Activated CD4-positive, alpha-beta T cell treated with anti-CD3 and anti-CD28 coated beads for 1 hour (primary cell): ENCODE measurements around the gene SOS2.
"Not testable (repeated sequence)": the region's sequence is repeated elsewhere in the genome, so short reads cannot be mapped to it uniquely, and the experiment has no call there.

Experiments used
- DNase-seq: peaks from one replicate; pipeline ENCODE4 v3.0.0-alpha.2; 2020

The SOS2 gene

DNA sequence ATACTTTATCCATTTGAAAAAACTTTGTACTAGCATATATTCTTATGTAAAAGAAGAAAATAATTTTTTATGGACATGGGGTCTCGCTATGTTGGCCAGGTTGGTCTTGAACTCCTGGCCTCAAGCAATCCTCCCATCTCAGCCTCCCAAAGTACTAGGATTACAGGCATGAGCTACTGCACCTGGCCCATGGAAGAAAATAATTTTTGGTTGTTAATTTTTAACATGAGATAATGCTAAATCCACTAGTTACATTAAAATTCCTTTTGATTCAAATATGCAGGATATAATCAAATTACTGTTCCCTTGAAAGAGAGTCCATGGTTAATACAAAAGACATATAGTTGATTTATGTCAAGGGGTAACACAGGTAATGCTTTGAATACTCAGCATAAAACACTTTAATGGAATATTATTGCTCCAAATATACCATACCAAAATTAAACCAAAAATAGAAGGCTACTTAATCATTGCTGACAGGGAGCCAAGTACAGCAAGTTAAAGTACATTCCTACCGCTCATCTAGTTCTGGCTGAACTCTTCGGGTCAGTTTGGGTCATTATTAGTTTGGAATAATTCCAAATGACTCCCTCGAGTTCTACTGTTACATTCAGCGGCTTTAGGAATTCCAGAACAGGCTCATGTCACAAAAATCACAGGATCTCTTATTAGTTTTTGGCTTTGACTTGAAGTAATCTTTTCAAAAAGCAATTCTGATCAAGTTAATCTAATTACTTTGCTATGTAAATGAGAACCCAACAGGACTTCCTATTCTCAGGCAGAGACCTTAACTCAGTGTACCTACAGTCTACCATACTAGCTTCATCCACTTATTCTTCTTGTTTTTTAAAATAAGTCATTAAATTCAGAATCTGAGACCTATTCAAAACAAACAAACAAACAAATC, 6.1 kb downstream of the SOS2 start:
- no peak for DNase-seq

DNA sequence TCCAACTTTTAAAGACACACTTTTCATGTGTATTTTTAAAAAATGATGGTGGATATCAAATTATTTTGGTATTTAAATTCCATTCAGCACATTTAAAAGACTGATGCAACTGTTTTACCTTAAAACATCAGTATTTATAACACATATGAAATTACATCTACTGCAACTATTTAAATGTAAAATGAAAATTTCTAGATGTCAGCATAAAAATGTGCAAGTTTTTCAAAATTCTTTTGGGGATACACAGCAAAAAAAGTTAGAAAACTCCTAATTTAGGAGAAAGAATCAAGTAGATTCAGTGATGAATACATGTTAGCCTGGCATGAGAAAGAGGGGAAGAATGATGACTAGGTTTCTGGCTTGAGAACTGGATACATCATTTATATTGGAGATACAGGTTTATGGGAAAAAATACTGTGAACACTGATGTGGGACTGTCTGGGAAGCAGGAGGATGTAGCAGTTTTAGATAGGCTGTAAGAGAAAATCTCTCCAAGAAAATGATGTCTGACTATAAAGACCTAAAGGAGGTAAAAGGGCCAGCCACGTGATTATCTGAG, 9.2 kb downstream of the SOS2 start:
- DNase-seq, result no peak

DNA sequence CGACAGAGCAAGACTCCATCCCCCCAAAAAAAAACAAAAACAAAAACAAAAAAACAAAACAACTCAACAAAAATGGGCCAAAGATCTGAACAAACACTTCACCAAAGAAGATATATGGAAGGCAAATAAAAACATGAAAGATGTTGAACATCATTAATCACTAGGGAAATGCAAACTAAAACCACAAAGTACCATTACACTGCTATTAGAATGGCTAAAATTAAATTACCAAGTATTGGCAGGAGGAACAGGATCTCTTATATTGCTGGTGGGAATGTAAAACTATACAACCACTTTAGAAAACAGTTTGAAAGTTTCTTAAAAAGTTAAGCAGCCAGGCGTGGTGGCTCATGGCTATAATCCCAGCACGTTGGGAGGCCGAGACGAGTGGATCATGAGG, 12.9 kb downstream of the SOS2 start:
- DNase-seq, result no peak

DNA sequence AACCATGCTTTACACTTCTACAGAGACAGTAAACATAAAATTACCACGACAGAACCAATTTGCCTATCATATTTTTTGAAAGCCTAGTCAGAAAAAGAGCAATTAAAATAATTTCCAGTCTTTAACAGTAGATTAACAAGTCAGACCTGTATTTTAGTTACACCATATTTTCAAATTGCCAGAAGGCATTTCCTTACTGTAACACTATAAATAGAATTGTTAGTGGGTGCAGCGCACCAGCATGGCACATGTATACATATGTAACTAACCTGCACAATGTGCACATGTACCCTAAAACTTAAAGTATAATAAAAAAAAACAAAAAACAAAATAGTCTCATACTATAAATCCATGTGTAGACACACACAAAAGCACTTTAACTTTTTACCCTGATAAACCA, 16.0 kb downstream of the SOS2 start:
- DNase-seq, result no peak

DNA sequence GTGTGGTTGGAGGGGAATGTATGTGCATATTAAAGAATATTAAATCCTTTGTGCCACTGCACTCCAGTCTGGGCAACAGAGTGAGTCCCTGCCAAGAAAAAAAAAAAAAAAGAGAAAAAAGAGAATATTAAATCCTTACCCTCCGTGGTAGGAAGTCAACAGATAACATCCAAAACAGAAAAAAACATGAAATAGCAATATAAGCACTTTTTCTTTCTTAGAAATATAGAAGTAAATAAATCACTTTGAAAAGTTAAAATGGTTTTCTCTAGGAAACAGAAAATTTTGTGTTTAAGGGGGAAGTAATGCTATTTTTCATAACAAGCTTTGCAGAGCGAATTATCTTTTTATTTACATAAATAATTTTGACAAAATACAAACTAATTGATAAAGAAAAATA, 17.6 kb downstream of the SOS2 start:
- no peak for DNase-seq

DNA sequence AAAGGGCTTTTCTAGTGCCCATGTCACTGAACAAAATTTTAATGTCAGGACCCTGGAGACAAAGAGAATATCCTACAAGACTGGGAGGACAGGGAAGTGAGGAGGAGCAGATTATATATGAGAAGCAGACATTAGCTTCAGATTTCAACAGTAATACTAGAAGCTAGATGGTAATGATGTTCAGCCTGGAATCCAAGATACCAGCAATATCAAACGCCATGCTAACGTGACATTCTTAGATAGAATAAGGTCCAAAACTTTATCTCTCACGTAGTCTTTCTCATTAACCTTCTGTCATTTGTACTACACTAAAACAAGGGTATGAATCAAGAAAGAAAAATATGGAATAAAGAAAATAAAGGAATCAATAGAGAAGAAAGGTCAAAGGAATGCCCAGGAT, 18.7 kb downstream of the SOS2 start:
- DNase-seq, result no peak

DNA sequence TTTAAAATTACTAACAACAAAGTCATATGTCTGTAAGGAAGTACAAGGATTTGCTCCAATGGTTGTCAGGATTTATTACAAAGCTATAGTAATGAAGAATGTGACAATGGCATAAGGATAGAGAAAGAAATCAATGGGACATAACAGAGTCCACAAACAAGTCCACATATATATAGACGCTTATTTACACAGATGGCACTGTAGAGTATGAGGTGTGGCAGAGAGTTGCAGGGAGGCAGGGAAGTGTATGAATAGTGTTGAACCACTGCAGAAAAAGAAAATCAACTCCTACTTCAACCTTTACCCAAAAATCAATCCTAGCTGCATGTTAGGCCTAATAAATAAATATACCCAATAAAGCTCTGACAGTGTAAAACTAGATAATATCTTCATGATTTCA, 21.3 kb downstream of the SOS2 start:
- no peak for DNase-seq

DNA sequence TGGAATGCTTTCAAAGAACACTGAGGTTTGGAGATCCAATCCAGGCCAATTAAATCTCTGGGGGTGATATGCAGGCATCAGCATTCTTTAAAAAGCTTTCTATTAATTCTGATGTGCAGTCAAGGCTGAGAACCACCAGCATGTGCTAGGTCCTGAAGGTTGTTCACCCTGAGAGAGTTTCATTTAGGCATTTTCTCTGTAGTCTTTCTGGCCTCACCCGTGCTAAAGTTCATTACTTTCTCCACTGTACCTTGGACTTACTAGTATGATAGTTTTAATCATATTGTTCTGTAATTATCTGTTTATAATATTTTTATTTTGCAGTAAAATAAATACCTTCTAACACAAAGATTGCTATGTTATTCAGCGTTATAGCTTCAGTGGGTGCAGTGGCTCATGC, 32.9 kb downstream of the SOS2 start:
- DNase-seq, result no peak

DNA sequence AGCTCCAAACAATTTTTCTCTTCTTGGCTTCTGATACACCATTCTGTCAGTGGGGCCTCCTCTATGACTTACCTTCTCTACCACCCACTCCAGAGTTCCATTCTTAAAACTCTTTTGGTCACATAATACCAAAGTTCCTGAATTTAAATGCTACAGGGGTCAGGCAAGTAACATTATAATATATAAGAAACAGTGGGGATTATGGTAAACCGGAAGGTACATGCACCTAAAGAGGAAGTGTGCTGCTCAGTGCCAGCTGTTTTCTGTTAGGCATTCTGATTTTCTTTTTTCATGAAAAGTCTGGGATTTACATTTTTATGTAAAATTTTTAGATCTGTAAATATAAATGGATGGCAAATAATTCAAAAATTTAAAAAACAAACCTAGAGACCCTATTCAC, 39.9 kb downstream of the SOS2 start:
- DNase-seq, result no peak

DNA sequence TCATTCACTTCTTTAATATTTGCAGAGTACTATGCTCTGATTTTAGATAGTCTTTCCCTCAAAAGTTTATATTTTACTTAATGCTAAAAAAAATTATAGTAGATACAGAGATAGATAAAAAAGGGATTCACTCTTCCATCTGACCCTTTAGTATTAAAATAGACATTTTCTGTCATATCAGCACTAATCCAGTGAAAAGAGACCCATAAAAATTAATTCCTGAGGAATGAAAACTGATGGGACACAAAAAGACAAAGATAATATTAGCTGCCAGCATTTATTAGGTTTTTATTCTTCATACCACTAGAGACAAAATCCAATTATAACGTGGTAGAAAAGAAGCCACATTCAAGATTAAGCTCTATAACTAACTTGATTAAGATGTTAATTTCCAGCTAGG, 45.3 kb downstream of the SOS2 start:
- no peak for DNase-seq

DNA sequence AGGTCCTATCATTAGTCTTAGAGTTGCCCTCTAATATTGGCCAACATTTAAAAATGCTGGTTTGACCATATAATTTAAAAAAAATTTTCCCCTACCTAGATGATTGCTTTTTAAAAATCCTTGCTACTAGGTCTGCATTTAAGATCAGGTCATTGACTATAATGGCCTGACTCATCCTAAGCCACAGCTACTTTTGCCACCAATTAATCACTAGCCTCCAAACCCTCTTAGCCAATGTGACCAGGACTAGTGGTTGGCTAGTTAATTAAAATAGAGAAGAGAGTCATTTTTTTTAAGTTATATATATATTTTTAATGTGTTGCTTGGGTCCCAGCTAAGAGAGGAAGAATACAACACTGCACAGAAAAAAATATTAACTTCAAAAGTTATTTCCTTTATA, 57.5 kb downstream of the SOS2 start:
- DNase-seq, result no peak

DNA sequence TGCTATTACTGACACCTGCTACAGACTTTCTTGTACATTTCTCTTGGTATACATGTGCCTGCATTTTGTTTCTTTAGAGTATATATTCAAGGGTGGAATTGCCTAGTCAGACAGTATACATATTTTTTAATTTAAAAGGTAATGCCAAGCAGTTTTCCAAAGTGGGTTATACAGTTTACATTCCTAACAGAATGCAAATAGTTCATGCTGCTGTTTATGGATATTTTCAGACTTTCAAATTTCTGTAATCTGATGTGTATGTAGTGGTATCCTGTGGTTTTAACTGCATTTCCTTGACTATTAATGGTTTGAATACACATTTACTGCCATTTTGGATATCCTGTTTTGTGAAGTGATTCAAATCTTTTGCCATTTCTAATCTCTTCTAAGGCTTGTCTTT, 59.5 kb downstream of the SOS2 start:
- DNase-seq, result no peak

DNA sequence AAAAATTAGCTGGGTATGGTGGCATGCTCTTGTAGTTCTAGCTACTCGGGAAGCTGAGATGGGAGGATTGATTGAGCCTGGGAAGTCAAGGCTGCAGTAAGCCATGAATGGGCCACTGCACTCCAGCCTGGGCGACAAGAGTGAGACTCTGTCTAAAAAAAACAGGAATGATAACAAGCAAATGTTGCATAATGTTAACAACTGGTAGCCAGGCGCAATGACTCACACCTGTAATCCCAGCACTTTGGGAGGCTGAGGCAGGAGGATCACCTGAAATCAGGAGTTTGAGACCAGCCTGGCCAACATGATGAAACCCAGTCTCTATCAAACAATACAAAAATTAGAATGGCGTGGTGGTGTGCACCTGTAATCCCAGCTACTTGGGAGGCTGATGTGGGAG, 64.0 kb downstream of the SOS2 start:
- DNase-seq, result not testable (repeated sequence)

DNA sequence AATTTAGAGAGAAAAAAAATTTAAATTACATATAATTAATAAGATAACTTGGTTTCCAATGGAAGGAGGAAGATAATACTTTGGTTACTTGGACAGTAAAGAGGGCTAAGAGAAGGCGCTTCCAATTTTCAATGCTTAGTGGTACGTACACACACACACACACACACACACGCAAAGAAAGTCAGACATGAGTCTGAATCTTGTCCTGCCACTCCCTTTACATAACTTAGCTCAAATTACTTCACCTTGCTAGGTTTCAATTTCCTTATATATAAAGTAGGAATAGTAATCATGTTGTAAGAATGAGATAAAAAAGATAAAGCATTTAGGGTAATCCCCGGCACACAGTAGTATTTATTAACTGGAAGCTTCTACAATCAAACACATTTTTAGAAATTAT, 75.3 kb downstream of the SOS2 start:
- no peak for DNase-seq

DNA sequence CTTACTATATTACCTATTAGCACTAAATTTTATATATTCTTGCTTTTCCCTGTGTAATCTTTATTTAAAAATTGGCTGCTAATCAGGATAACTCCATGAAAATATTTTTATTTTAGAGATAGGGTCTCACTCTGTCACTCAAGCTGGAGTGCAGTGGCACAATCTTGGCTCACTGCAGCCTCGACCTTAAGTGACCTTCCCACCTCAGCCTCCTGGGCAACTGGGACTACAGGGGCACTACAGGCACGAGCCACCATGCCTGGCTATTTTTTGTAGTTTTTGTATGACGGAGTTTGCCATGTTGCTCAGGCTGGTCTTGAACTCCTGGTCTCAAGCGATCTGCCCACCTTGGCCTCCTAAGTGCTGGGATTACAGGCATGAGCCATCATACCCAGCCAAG, 82.6 kb downstream of the SOS2 start:
- no peak for DNase-seq

DNA sequence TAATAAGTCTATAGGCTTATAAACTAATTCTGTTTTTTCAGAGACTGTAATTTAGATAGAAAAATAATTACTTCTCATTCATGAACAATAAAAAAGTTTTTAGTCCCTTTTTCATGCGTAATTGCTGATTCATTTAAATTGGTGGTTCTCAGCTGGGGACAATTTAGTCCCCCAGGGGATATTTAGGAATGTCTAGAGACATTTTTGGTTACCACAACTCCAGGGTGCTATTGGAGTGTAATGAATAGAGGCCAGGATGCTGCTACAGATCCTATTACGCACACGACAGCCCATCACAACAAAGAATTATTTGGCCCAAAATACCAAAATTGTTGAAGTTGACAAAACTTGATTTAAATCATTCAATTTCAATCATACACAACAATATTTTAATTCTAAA, 92.2 kb downstream of the SOS2 start:
- DNase-seq, result no peak

DNA sequence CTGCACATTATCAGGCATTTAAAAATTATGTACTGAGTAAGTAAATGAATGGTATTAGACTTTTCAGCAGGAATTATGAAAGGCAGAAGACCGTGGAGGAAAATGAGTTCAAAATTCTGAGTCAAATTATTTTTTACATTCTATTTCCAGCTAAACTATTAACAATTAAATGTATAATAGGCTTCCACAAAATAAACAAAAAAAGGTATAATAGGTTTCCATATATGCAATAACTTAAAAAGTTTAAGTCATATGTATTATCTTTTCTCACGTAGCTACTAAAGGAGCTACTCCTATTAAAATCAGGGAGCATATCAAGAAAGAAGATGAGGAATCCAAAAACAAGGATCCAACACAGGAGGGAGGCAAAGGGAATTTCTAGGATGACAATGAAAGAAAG, 103.6 kb downstream of the SOS2 start:
- no peak for DNase-seq

DNA sequence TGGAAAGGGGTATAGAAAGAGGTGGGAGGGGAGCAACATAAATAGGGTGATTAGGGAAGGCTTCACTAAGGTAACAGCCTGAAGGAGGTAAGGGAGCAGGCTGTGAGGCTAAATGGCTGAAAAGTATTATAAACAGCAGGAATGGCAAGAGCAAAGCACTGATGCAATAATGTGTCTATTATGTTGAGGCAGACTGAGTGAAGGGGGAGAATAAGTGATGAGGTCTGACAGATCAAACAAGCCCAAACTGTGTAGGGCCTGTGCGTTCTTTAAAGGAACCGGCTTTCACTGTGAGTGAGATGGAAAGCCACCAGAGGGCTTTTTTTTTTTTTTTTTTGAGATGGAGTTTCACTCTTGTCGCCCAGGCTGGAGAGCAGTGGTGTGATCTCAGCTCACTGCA, 108.3 kb downstream of the SOS2 start:
- no peak for DNase-seq

DNA sequence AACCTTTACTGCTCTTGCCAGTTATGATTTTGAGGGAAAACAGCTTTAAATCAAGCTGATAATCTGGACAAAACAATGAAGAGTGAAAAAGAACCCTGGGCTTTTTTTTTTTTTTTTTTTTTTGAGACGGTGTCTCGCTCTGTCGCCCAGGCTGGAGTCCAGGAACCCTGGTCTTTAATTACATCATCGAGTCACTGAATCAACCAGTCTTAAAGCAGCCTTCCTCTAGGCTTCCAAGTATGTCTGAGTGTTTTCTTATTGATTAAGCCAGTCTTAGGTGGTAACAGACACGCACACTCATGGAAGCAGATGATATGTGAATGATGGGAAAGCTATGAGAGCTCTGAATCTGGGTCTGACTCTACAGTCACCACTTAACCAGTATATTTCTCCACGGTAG, 109.1 kb downstream of the SOS2 start:
- no peak for DNase-seq

DNA sequence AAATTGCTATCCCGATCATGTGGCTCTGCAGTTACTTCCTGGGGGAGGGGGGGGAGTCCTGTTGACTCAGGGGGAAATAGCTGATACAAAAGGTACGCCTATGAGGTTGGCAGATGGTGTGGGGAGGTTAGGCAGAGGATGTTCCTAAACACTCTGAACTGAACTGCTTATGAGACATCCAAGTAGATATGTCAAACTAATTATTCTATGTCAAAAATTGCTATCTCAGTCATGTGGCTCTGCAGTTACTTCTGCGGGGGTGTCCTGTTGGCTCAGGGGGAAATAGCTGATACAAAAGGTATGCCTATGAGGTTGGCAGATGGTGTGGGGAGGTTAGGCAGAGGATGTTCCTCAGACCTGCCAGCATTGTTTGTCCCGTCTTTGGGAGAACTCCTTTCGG, 109.9 kb downstream of the SOS2 start:
- no peak for DNase-seq

DNA sequence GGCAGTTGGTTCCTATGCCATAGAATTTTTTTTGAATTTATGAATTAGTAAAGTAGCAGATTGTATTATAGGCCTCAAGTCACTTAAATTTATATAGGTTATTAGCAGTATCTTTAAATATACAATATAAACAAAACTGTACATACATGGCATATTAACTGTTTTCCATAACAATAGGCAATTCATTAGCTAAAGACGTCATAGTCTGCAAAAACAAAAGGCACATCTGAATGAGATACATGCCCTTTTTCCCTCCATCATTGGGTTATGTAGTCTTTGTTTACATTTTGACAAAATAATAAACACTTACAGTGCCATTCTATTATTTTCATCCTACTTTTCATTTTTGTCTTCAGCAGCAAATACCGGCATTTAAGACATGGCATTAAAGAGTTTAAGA, 113.9 kb downstream of the SOS2 start:
- no peak for DNase-seq

DNA sequence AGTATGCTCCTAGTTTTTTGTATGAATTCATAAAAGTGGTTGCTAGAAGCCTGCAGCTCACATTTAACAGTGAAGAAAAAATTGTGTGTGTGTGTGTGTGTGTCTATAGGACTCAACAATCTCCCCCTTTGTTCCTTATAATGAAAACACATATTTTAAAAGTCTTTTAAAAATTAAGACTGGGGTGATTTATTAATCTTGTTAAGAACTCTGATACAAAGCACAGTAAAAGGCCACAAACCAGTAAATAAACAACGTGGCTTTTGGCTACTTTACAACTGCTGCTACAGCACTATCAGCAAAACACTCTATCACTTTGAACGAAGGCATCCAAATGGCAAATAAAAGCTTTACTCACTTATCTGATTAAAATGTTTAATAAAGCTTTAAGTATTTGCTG, 114.4 kb downstream of the SOS2 start:
- DNase-seq, result no peak

DNA sequence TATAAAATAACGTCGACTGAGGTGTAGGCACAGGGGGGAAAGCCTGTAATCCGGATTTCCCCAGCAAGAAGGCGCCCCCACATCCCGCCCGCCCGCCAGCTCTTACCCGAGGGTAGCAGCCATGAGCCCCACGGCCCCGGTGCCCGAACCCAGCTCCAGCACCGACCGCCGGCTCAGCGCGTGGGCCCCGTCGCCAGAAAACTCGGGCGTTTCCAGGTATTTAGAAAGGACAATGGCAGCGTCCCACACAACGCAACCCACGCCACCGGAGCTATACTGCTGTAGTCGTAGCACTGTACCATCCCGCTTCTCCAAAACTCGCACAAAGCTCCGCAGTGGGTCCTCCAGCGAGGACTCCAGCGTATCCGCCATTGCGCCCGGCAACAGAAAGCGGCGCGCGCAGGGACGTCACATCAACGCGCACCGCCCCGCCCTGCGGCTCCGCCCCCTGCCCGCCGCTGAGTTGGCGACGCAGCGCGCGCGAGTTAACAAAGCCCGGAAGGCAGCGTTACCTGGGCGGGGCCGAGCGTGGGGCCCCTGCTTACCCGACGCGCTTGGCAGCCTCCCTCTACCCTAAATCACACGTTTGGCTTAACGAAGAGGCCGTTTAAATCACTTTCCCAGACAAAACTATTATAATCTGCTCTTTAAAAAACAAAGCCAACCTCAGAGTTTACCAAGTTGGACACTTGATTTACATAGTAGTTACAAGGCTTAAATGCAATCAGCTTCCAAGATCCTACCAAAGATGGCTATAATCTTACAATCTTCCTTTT, 115.0 kb downstream of the SOS2 start, which contains the start of gene VCPKMT:
VCPKMT (minus strand) TSS at position 392 of the 776 bp plus-strand sequence; CDS start at position 372, 20 bp downstream.
- DNase-seq, result peak; percentile 92
